Naive thymus-derived CD4-positive, alpha-beta T cell (primary cell): ENCODE measurements around the gene SNRPD3. TPM values are rescaled to one million over a fixed set of nuclear protein-coding genes. Genes with fewer than 3 reads are reported as not detected.
A peak's percentile ranks its signal among the peaks of the same experiment; 100 is the strongest.
"Not testable (repeated sequence)": the region's sequence is repeated elsewhere in the genome, so short reads cannot be mapped to it uniquely, and the experiment has no call there.

ENCODE experiments used
- ATAC-seq: fragments of 150-1000 bp; cut with Tn5 transposase; 2 replicates; pipeline ENCODE4 v1.10.0; 2021; ENCODE audit warnings: mild to moderate bottlenecking, moderate library complexity
- CTCF ChIA-PET: fragments of 350-600 bp; sonication (Branson Sonifier 250); formaldehyde crosslinking; loops from one replicate; lab custom pipeline; 2021; ENCODE audit warnings: antibody characterized with exemption; lab: Charles Lee
- POLR2A ChIA-PET: fragments of 350-600 bp; sonication (Branson Sonifier 250); formaldehyde crosslinking; loops from one replicate; lab custom pipeline; 2021; ENCODE audit warnings: antibody characterized with exemption, inconsistent platforms; lab: Charles Lee
- DNase-seq, 9 donors: peaks; one replicate each; pipeline versions ENCODE4 v3.0.0 to v3.0.0-alpha.2; 2020 to 2022; ENCODE audit warnings: mixed read lengths in 1 of 9
- H3K27ac ChIP-seq: one replicate; pipeline ENCODE4 v1.7.0; 2013; ENCODE audit warnings: mild to moderate bottlenecking, low read depth, low read length, moderate library complexity
- H3K27me3 ChIP-seq, 2 donors: one replicate each; pipeline ENCODE4 v1.7.0; 2013; ENCODE audit warnings: low read length in 2 of 2, mild to moderate bottlenecking in 2 of 2, moderate library complexity in 2 of 2; ENCODE audit not compliant: control insufficient read depth in 2 of 2, insufficient read depth in 2 of 2
- H3K36me3 ChIP-seq, 3 experiments: 1 replicate in 2 of 3; 2 replicates in 1 of 3; pipeline ENCODE4 v1.7.0; 2013; ENCODE audit warnings: low read length in 3 of 3, mild to moderate bottlenecking in 3 of 3, moderate library complexity in 1 of 3; ENCODE audit not compliant: insufficient read depth in 3 of 3, control insufficient read depth in 2 of 3
- H3K4me1 ChIP-seq, 2 donors: one replicate each; pipeline ENCODE4 v1.7.0; 2013; ENCODE audit warnings: low read length in 2 of 2, mild to moderate bottlenecking in 2 of 2, moderate library complexity in 1 of 2; ENCODE audit not compliant: control insufficient read depth in 2 of 2, insufficient read depth in 2 of 2
- H3K4me3 ChIP-seq: 2 replicates; pipeline ENCODE4 v1.7.0; 2013; ENCODE audit warnings: mild to moderate bottlenecking, low read length
- H3K9me3 ChIP-seq, 3 experiments: 1 replicate in 2 of 3; 2 replicates in 1 of 3; pipeline ENCODE4 v1.7.0; 2013; ENCODE audit warnings: low read length in 3 of 3; ENCODE audit not compliant: control insufficient read depth in 2 of 3
- H3K27ac Mint-ChIP-seq, 9 donors: one replicate each; pipeline ENCODE4 v1.8.0; 2020 to 2022; ENCODE audit warnings: mixed read lengths in 9 of 9, mild to moderate bottlenecking in 8 of 9, moderate library complexity in 5 of 9, inconsistent platforms in 2 of 9
- H3K27me3 Mint-ChIP-seq, 5 donors: one replicate each; pipeline ENCODE4 v1.8.0; 2021 to 2022; ENCODE audit warnings: mixed read lengths in 5 of 5, mild to moderate bottlenecking in 1 of 5
- H3K36me3 Mint-ChIP-seq, 5 donors: one replicate each; pipeline ENCODE4 v1.8.0; 2020 to 2022; ENCODE audit warnings: mixed read lengths in 5 of 5, mild to moderate bottlenecking in 3 of 5, inconsistent platforms in 1 of 5
- H3K4me1 Mint-ChIP-seq, 7 donors: one replicate each; pipeline ENCODE4 v1.8.0; 2020 to 2022; ENCODE audit warnings: mixed read lengths in 7 of 7, mild to moderate bottlenecking in 3 of 7, inconsistent platforms in 1 of 7
- H3K4me3 Mint-ChIP-seq, 10 donors: one replicate each; pipeline ENCODE4 v1.8.0; 2020 to 2022; ENCODE audit warnings: mild to moderate bottlenecking in 10 of 10, mixed read lengths in 10 of 10, moderate library complexity in 6 of 10, inconsistent platforms in 2 of 10
- H3K9me3 Mint-ChIP-seq, 11 donors: one replicate each; pipeline ENCODE4 v1.8.0; 2020 to 2022; ENCODE audit warnings: mixed read lengths in 11 of 11, mild to moderate bottlenecking in 4 of 11, inconsistent platforms in 1 of 11, moderate library complexity in 1 of 11
- intact Hi-C, 2 donors: fragments of 100-400 bp; cut with micrococcal nuclease; formaldehyde crosslinking; loops; one replicate each; pipeline ENCODE4 v1.15.1; 2023
- polyA plus RNA-seq, 2 donors: library from polyadenylated mRNA; unstranded; fragments of 300-500 nt; fragmentation: Illumina TruSeq; gene quantifications; one replicate each; pipeline ENCODE4 v1.2.3, GENCODE V29; 2021
- total RNA-seq, 6 experiments: library from RNA in 5 of 6; stranded (reverse) in 5 of 6; gene quantifications; 1 replicate in 5 of 6; 2 replicates in 1 of 6; pipeline ENCODE4 v1.2.3 and lab custom pipeline; 2021 to 2026

Gene SNRPD3
- total and polyA plus RNA-seq, 7 experiments from 2014 or later: 47.5 to 95.1 (median 83.8) TPM

- H3K27me3 ChIP-seq, H3K36me3 ChIP-seq, H3K4me1 ChIP-seq, ATAC-seq, CTCF ChIA-PET, H3K36me3 Mint-ChIP-seq, H3K27me3 Mint-ChIP-seq, H3K9me3 Mint-ChIP-seq, H3K27ac ChIP-seq, POLR2A ChIA-PET, DNase-seq, H3K9me3 ChIP-seq, H3K4me3 ChIP-seq: not testable (repeated sequence)
- Mint-ChIP-seq H3K4me1 (peaks cover 18 to 48% (median 20%) of the 10 kb centered on the region in 7 donors), H3K27ac (peak within 1 kb of the TSS; percentile 10 to 87 (median 53)), H3K4me3 (peak within 1 kb of the TSS; percentile 41 to 73 (median 56))
- intact Hi-C loops: loop anchor here (10.0 kb wide), 3 partner anchors 48 to 928 kb away; partner anchors contain the start of genes GUCD1 (in 1 of the 2) and SNRPD3 (in 1 of the 2)
Observed at GRCh38 chr22:24602847-24603769, 47.3 kb downstream of the SNRPD3 start, which contains the start of gene GGT1. GGT1 (plus strand) TSS chr22:24603193; CDS start chr22:24611082, 7,889 bp downstream.

GRCh38 chr22:24603770-24604629 lies 48.2 kb downstream of the SNRPD3 start:
- POLR2A ChIA-PET: not testable (repeated sequence)
- H3K4me3 Mint-ChIP-seq: peak overlapping the region; percentile 38 to 73 (median 56)

GRCh38 chr22:24606340-24606739 lies 50.5 kb downstream of the SNRPD3 start:
- H3K4me1 ChIP-seq, H3K9me3 Mint-ChIP-seq, H3K36me3 ChIP-seq, H3K27me3 Mint-ChIP-seq, CTCF ChIA-PET, DNase-seq, H3K36me3 Mint-ChIP-seq, ATAC-seq, H3K27ac ChIP-seq, H3K9me3 ChIP-seq, POLR2A ChIA-PET, H3K27me3 ChIP-seq, H3K4me3 ChIP-seq: not testable (repeated sequence)
- H3K27ac Mint-ChIP-seq: peak overlapping the region in 1 of 9 donors; percentile 73
- H3K4me3 Mint-ChIP-seq: peak overlapping the region in 1 of 10 donors; percentile 30
- peaks cover 18 to 41% (median 22%) of the 10 kb centered on the region in 7 donors for H3K4me1 Mint-ChIP-seq
- intact Hi-C loops: loop anchor here (10.0 kb wide), 3 partner anchors 52 to 932 kb away; partner anchors contain the start of genes GUCD1 (in 1 of the 2) and SNRPD3 (in 1 of the 2)

More at GRCh38 chr22:24603770-24604629, 48.2 kb downstream of the SNRPD3 start:
- H3K27me3 ChIP-seq, H3K9me3 Mint-ChIP-seq, CTCF ChIA-PET, H3K27me3 Mint-ChIP-seq, H3K36me3 ChIP-seq, H3K4me1 ChIP-seq, H3K4me3 ChIP-seq, H3K27ac ChIP-seq, H3K36me3 Mint-ChIP-seq, H3K9me3 ChIP-seq: not testable (repeated sequence)
- peak in 1 of 9 donors; percentile 15 for DNase-seq
- Mint-ChIP-seq H3K4me1 (peaks cover 18 to 50% (median 23%) of the 10 kb centered on the region in 7 donors), H3K27ac (peak overlapping the region; percentile 8 to 87 (median 53))
- peak; percentile 43 for ATAC-seq
- intact Hi-C loops: loop anchor here (10.0 kb wide), 3 partner anchors 49 to 929 kb away; partner anchors contain the start of genes GUCD1 (in 1 of the 2) and SNRPD3 (in 1 of the 2)

DNA sequence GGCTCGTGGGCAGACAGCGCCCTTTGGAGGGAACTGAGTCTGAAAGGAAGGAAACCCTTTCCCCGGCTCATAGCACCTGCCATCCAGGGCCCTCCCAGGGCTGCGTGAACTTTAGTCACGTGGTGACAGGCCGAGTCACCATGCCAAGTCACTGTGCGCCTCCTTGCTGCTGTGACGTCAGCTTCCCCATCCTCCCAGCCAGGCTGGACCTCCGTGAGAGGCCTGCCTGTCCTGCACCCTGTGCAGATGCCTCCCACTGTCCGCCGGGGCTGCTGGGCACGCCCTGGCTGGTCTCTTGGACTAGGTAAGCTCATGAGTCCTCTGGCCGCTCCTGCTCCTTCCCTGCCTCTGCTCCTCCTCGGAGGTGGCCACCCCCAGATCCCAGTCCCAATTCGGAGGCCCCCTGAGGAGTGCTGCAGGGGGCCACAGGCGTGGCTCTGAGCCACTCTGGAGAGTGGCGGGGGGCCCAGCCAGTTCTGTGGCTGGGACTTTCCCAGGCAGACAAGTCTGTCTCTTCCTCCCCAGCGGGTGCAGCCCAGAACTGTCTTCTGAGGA lies 51.7 kb downstream of the SNRPD3 start:
- POLR2A ChIA-PET: not testable (repeated sequence)

GRCh38 chr22:24608327-24608726 lies 52.5 kb downstream of the SNRPD3 start:
- intact Hi-C loops: loop anchor here (10.0 kb wide), 3 partner anchors 54 to 934 kb away; partner anchors contain the start of genes GUCD1 (in 1 of the 2) and SNRPD3 (in 1 of the 2)
- ATAC-seq, H3K36me3 Mint-ChIP-seq, DNase-seq, H3K36me3 ChIP-seq, H3K27me3 Mint-ChIP-seq, POLR2A ChIA-PET, H3K9me3 ChIP-seq, H3K4me3 ChIP-seq, H3K27me3 ChIP-seq, H3K4me1 ChIP-seq, H3K9me3 Mint-ChIP-seq, H3K27ac ChIP-seq, CTCF ChIA-PET: not testable (repeated sequence)
- H3K4me1 Mint-ChIP-seq: peaks cover 12 to 27% (median 17%) of the 10 kb centered on the region in 7 donors
- H3K27ac Mint-ChIP-seq: peak overlapping the region in 1 of 9 donors; percentile 100
- peak overlapping the region in 2 of 10 donors; percentile 81 to 96 for H3K4me3 Mint-ChIP-seq

More for the DNA sequence above, 51.7 kb downstream of the SNRPD3 start:
- peak; percentile 88 for ATAC-seq
- Mint-ChIP-seq H3K4me1 (peaks cover 14 to 31% (median 19%) of the 10 kb centered on the region in 7 donors), H3K4me3 (peak overlapping the region in 6 of 10 donors; percentile 23 to 96 (median 72)), H3K27ac (peak overlapping the region in 5 of 9 donors; percentile 64 to 100 (median 84))
- H3K9me3 ChIP-seq, CTCF ChIA-PET, H3K9me3 Mint-ChIP-seq, H3K27me3 Mint-ChIP-seq, H3K36me3 Mint-ChIP-seq, H3K4me3 ChIP-seq, H3K4me1 ChIP-seq, H3K27me3 ChIP-seq, H3K36me3 ChIP-seq: not testable (repeated sequence)
- DNase-seq: peak in 2 of 9 donors; percentile 28 to 59
- intact Hi-C loops: loop anchor here (10.0 kb wide), 3 partner anchors 53 to 933 kb away; partner anchors contain the start of genes GUCD1 (in 1 of the 2) and SNRPD3 (in 1 of the 2)
- peak overlapping the region; percentile 33 for H3K27ac ChIP-seq

DNA sequence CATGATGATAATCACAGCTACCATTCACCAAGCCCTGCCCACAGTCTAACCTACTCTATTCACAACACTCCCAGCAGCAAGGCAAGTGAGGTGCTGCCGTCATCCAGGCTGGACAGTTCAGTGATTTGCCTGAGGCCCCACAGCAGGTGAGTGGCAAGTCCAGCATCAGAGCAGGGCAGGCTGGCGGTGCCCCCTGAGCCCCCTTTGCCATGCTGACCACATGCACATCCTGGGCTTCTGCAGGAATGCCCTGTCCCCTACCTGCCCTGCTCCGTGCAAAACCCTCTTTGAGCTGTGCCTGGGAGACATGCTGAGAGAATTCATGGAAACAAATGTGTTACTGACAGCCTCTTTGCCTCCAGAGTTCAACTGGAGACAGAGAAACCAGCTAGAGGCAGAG lies 54.1 kb downstream of the SNRPD3 start:
- H3K27ac Mint-ChIP-seq, H3K4me1 ChIP-seq: not testable (repeated sequence)

More for the DNA sequence above, 54.1 kb downstream of the SNRPD3 start:
- H3K4me3 ChIP-seq, H3K27ac ChIP-seq, H3K36me3 Mint-ChIP-seq, POLR2A ChIA-PET, H3K27me3 ChIP-seq, CTCF ChIA-PET, H3K36me3 ChIP-seq, DNase-seq, ATAC-seq, H3K9me3 Mint-ChIP-seq, H3K9me3 ChIP-seq, H3K27me3 Mint-ChIP-seq, H3K4me3 Mint-ChIP-seq: not testable (repeated sequence)
- intact Hi-C loops: loop anchor here (10.0 kb wide), 3 partner anchors 55 to 935 kb away; partner anchors contain the start of genes GUCD1 (in 1 of the 2) and SNRPD3 (in 1 of the 2)
- peaks cover 0 to 16% (median 4%) of the 10 kb centered on the region in 7 donors for H3K4me1 Mint-ChIP-seq
